ENCODE results near the gene HIGD1C.
"Not testable (repeated sequence)": the region's sequence is repeated elsewhere in the genome, so short reads cannot be mapped to it uniquely, and the experiment has no call there.

DNA sequence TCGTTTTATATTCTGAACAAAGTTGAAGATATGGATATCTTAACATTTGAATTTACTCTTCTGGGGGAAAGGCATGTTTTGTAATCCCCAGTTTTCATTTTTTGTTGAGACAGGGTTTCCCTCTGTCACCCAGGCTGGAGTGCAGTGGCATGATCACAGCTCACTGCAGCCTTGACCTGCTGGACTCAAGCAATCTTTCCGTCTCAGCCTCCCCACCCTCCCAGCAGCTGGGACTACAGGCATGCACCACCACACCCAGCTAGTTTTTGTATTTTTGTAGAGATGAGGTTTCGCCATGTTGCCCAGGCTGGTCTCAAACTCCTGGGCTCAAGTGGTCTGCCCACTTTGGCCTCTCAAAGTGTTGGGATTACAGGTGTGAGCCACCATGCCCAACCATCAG is 25.4 kb upstream of the HIGD1C start:
- TF ChIP-seq CTCF (IDR thresholded peaks at IDR 0.05; ENCODE audit: insufficient read depth, low read depth, low read length); EZH2 (IDR thresholded peaks at IDR 0.05; ENCODE audit: insufficient read depth, low read length): not testable (repeated sequence)
